IMR-90 (cell line): Measurements from ENCODE around the gene PDXDC1. TPM values are rescaled to one million over a fixed set of nuclear protein-coding genes. Genes with fewer than 3 reads are reported as not detected.
"Not testable (repeated sequence)": the region's sequence is repeated elsewhere in the genome, so short reads cannot be mapped to it uniquely, and the experiment has no call there.

Experiments
- ATAC-seq: fragments of 200-7000 bp; cut with Tn5 transposase; 2 replicates; pipeline ENCODE4 v1.9.1; 2020; ENCODE audit warnings: low read depth, mild to moderate bottlenecking, moderate library complexity
- BruUV-seq: library from RNA; stranded (reverse); fragments of 400-500 nt; replicated peaks from 2 replicates; lab custom pipeline; 2021; lab: Mats Ljungman, UMichigan
- CTCF ChIA-PET: fragments of 300-600 bp; formaldehyde crosslinking; extraction: SDS; loops from one replicate; lab custom pipeline; 2021; ENCODE audit warnings: antibody characterized with exemption; lab: Yijun Ruan, JAX
- POLR2A ChIA-PET: fragments of 300-600 bp; sonication (Branson Sonifier 250); formaldehyde crosslinking; loops from one replicate; lab custom pipeline; 2022; ENCODE audit warnings: antibody characterized with exemption; ENCODE audit not compliant: unreplicated experiment; lab: Charles Lee
- DNase-seq: peaks from one replicate; pipeline ENCODE4 v3.0.0; 2013
- H2AFZ ChIP-seq: replicated peaks from 2 replicates; pipeline ENCODE3; 2013; ENCODE audit warnings: low read length, mild to moderate bottlenecking; ENCODE audit not compliant: poor library complexity
- H2AK5ac ChIP-seq: 2 replicates; pipeline ENCODE4 v1.6.1; 2013; ENCODE audit warnings: low read depth, low read length, inconsistent platforms
- H2AK9ac ChIP-seq: replicated peaks from 2 replicates; pipeline ENCODE3; 2013; ENCODE audit warnings: mild to moderate bottlenecking, low read depth, low read length, moderate library complexity; ENCODE audit not compliant: poor library complexity
- H2BK120ac ChIP-seq: 2 replicates; pipeline ENCODE4 v1.6.1; 2013; ENCODE audit warnings: low read depth, low read length, inconsistent platforms
- H2BK15ac ChIP-seq: 3 replicates; pipeline ENCODE4 v1.6.1; 2013; ENCODE audit warnings: low read depth, low read length, inconsistent platforms
- H2BK20ac ChIP-seq: 2 replicates; pipeline ENCODE4 v1.6.1; 2013; ENCODE audit warnings: low read depth, mild to moderate bottlenecking, inconsistent platforms, low read length, moderate library complexity
- H2BK5ac ChIP-seq: 2 replicates; pipeline ENCODE4 v1.6.1; 2013; ENCODE audit warnings: mild to moderate bottlenecking, low read depth, low read length, inconsistent platforms; ENCODE audit not compliant: poor library complexity, severe bottlenecking
- H3K14ac ChIP-seq: replicated peaks from 2 replicates; pipeline ENCODE4 v1.6.1; 2013; ENCODE audit warnings: low read depth, low read length, inconsistent platforms
- H3K18ac ChIP-seq: 2 replicates; pipeline ENCODE4 v1.6.1; 2013; ENCODE audit warnings: low read depth, low read length, control low read depth
- H3K23ac ChIP-seq: 2 replicates; pipeline ENCODE4 v1.6.1; 2013; ENCODE audit warnings: low read depth, low read length, inconsistent platforms
- H3K27ac ChIP-seq: 2 replicates; pipeline ENCODE4 v1.5.1; 2013; ENCODE audit warnings: mild to moderate bottlenecking, control low read depth, low read length; ENCODE audit not compliant: insufficient read depth
- H3K27me3 ChIP-seq: 2 replicates; pipeline ENCODE4 v1.6.1; 2013; ENCODE audit warnings: low read length; ENCODE audit not compliant: control insufficient read depth, insufficient read depth
- H3K36me3 ChIP-seq: 2 replicates; pipeline ENCODE4 v1.6.1; 2013; ENCODE audit warnings: low read length, mixed read lengths; ENCODE audit not compliant: control insufficient read depth, insufficient read depth
- H3K4ac ChIP-seq: 2 replicates; pipeline ENCODE4 v1.6.1; 2013; ENCODE audit warnings: low read depth, low read length, inconsistent platforms
- H3K4me1 ChIP-seq: 2 replicates; pipeline ENCODE4 v1.6.1; 2013; ENCODE audit warnings: low read length, mixed read lengths; ENCODE audit not compliant: control insufficient read depth, insufficient read depth
- H3K4me2 ChIP-seq: 2 replicates; pipeline ENCODE4 v1.6.1; 2013; ENCODE audit warnings: low read depth, mild to moderate bottlenecking, control low read depth, low read length, moderate library complexity
- H3K4me3 ChIP-seq: 2 replicates; pipeline ENCODE4 v1.5.1; 2013; ENCODE audit warnings: low read depth, mild to moderate bottlenecking, control low read depth, low read length, moderate library complexity; ENCODE audit not compliant: insufficient read depth
- H3K56ac ChIP-seq: 2 replicates; pipeline ENCODE4 v1.6.1; 2013; ENCODE audit warnings: low read length, inconsistent platforms; ENCODE audit not compliant: insufficient read depth; ENCODE audit errors: extremely low read depth
- H3K79me1 ChIP-seq, 2 experiments: 2 replicates each; pipeline ENCODE4 v1.6.1; 2013; ENCODE audit warnings: low read length in 2 of 2, inconsistent platforms in 1 of 2, low read depth in 1 of 2
- H3K9ac ChIP-seq: 2 replicates; pipeline ENCODE4 v1.6.1; 2013; ENCODE audit warnings: low read depth, low read length, control low read depth
- H3K9me1 ChIP-seq: 2 replicates; pipeline ENCODE4 v1.6.1; 2013; ENCODE audit warnings: low read length, inconsistent platforms; ENCODE audit not compliant: insufficient read depth
- H3K9me3 ChIP-seq: 2 replicates; pipeline ENCODE4 v1.6.1; 2013; ENCODE audit warnings: low read length; ENCODE audit not compliant: control insufficient read depth, insufficient read depth
- H4K20me1 ChIP-seq: 2 replicates; pipeline ENCODE4 v1.6.1; 2013; ENCODE audit warnings: low read length, inconsistent platforms; ENCODE audit not compliant: insufficient read depth
- H4K5ac ChIP-seq: 2 replicates; pipeline ENCODE4 v1.6.1; 2013; ENCODE audit warnings: mild to moderate bottlenecking, low read depth, low read length, control low read depth
- H4K8ac ChIP-seq, 2 experiments: 2 replicates each; pipeline ENCODE4 v1.6.1; 2013; ENCODE audit warnings: low read depth in 2 of 2, low read length in 2 of 2, control low read depth in 1 of 2, inconsistent platforms in 1 of 2
- H4K91ac ChIP-seq: 2 replicates; pipeline ENCODE4 v1.6.1; 2013; ENCODE audit warnings: low read depth, low read length, inconsistent platforms; ENCODE audit not compliant: insufficient read depth
- FOS ChIP-seq: fragments of 150-350 bp; IDR thresholded peaks from 2 replicates; pipeline ENCODE4 v1.6.1; 2016; ENCODE audit warnings: low read depth, low read length
- WGBS, 2 experiments: methylation state at CpG; one replicate each; pipeline versions ENCODE4 v1.1.5 to v1.1.7; 2013; ENCODE audit warnings: missing lambda C conversion rate in 2 of 2; ENCODE audit not compliant: insufficient read length in 1 of 2; ENCODE audit errors: extremely low coverage in 2 of 2; 5-methylcytosine and 5-hydroxymethylcytosine counted together
- dilution Hi-C: fragments of 300-500 bp; cut with HindIII; formaldehyde crosslinking; loops from one replicate; pipeline ENCODE4 v1.14.3; 2018; ENCODE audit warnings: low sequenced_read_pairs; ENCODE audit not compliant: unreplicated experiment
- in situ Hi-C: fragments of 300-500 bp; cut with MboI; formaldehyde crosslinking; loops from 3 replicates; pipeline ENCODE4 v1.14.3; 2019; ENCODE audit warnings: low sequenced_read_pairs, inconsistent platforms, mixed read lengths
- intact Hi-C: fragments of 100-400 bp; cut with micrococcal nuclease; formaldehyde crosslinking; loops from 2 replicates; pipeline ENCODE4 v1.10.0; 2022
- polyA plus RNA-seq, 3 experiments: library from polyadenylated mRNA; depleted of rRNA; stranded (reverse); fragments of >200 nt; gene quantifications; 2 replicates each; pipeline ENCODE4 v1.2.3, GENCODE V29; 2012; ENCODE audit warnings: low replicate concordance in 1 of 3
- total RNA-seq: library from RNA; depleted of rRNA; stranded (reverse); fragments of >200 nt; gene quantifications from 2 replicates; pipeline ENCODE4 v1.2.3, GENCODE V29; 2012

Gene PDXDC1
- total and polyA plus RNA-seq, 2 of the 4 experiments (the other 2 are of a cell fraction) = 68.7 to 117 TPM

GRCh38 chr16:15025234-15025951 is 50.6 kb downstream of the PDXDC1 start:
- H3K9me1 ChIP-seq, H3K18ac ChIP-seq, dilution Hi-C loops, POLR2A ChIA-PET, H3K4me2 ChIP-seq, H3K9ac ChIP-seq, in situ Hi-C loops, H3K4me3 ChIP-seq, BruUV-seq, H4K91ac ChIP-seq, H2BK120ac ChIP-seq, H4K8ac ChIP-seq, H3K9me3 ChIP-seq, CTCF ChIA-PET, H2BK20ac ChIP-seq, H2AFZ ChIP-seq, H2AK9ac ChIP-seq, H4K5ac ChIP-seq, H3K27ac ChIP-seq, intact Hi-C loops, H3K56ac ChIP-seq, H3K27me3 ChIP-seq: not testable (repeated sequence)
- 84% methylated on average over 5 of the region's 14 CpGs; no CpG with 5 or more reads in 1 of the 2 experiments for WGBS, 2 experiments
- Histone ChIP-seq H3K4me1 (peaks cover 11% of the 10 kb centered on the region), H3K4ac (0 out of 2 replicates have a peak overlapping the region, but pooled peaks have one; percentile 67), H2BK5ac (peak overlapping the region; percentile 26), H3K14ac (0 out of 2 replicates have a peak overlapping the region, but pooled peaks have one; percentile 38), H2AK5ac (peak overlapping the region; percentile 93; the same call in 1 of the 2 replicates), H2BK15ac (peak overlapping the region; percentile 14; the same call in 1 of the 3 replicates), H4K20me1 (peaks cover 59% of the 10 kb centered on the region), H3K36me3 (peaks cover 36% of the 10 kb centered on the region), H3K23ac (peak overlapping the region; percentile 76; the same call in 1 of the 2 replicates), H3K79me1 (peaks cover 14 to 68% of the 10 kb centered on the region in 2 experiments)
- 0 out of 2 replicates have a peak, but pooled peaks have one; percentile 27 for TF ChIP-seq FOS
- DNase-seq (peak; percentile 70), ATAC-seq (peak; percentile 82)

DNA sequence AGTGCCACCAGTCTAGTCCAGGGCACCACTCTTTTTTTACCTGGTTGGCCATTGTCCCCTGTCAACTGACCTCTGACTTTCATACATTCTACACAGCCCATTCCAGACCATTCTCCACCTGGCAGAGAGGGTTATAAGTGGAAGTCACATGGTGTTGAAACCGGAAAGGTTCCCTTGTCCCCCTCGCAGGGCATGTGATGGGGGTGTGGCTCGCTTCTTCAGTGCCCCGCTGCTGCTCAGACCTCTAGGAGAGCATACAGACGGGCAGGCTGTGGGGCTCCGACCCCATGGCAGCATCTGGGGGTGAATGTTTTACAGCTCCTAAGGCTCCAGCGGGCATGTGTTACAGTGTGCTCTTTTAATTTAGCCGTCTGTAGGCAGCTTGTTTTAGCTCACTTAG is 52.2 kb downstream of the PDXDC1 start:
- H3K23ac ChIP-seq, H3K27ac ChIP-seq, H3K14ac ChIP-seq, ATAC-seq, H3K4ac ChIP-seq, H3K27me3 ChIP-seq, H2AFZ ChIP-seq, H3K4me2 ChIP-seq, H3K9me3 ChIP-seq, dilution Hi-C loops, H2BK5ac ChIP-seq, CTCF ChIA-PET, H4K91ac ChIP-seq, H2BK20ac ChIP-seq, H2AK9ac ChIP-seq, DNase-seq, in situ Hi-C loops, H4K8ac ChIP-seq, H3K56ac ChIP-seq, BruUV-seq, intact Hi-C loops, H2BK15ac ChIP-seq, POLR2A ChIA-PET, H3K18ac ChIP-seq, H2BK120ac ChIP-seq, H3K9me1 ChIP-seq, H2AK5ac ChIP-seq, H4K5ac ChIP-seq, H3K9ac ChIP-seq, H3K4me3 ChIP-seq, H3K4me1 ChIP-seq: not testable (repeated sequence)
- H3K36me3 ChIP-seq = peaks cover 45% of the 10 kb centered on the region
- H4K20me1 ChIP-seq = peaks cover 47% of the 10 kb centered on the region
- no CpG with 5 or more reads among the region's 8 CpGs for WGBS, 2 experiments
- H3K79me1 ChIP-seq = peaks cover 11 to 59% of the 10 kb centered on the region in 2 experiments; a peak in 3 of 4 replicates
